IMR-90 (cell line): ENCODE results near the gene NPAS3. TPM values are rescaled to one million over a fixed set of nuclear protein-coding genes. Genes with fewer than 3 reads are reported as not detected.

Experiments
- ATAC-seq: fragments of 200-7000 bp; cut with Tn5 transposase; 2 replicates; pipeline ENCODE4 v1.9.1; 2020; ENCODE audit warnings: low read depth, mild to moderate bottlenecking, moderate library complexity
- BruUV-seq: library from RNA; stranded (reverse); fragments of 400-500 nt; replicated peaks from 2 replicates; lab custom pipeline; 2021; lab: Mats Ljungman, UMichigan
- CTCF ChIA-PET: fragments of 300-600 bp; formaldehyde crosslinking; extraction: SDS; loops from one replicate; lab custom pipeline; 2021; ENCODE audit warnings: antibody characterized with exemption; lab: Yijun Ruan, JAX
- POLR2A ChIA-PET: fragments of 300-600 bp; sonication (Branson Sonifier 250); formaldehyde crosslinking; loops from one replicate; lab custom pipeline; 2022; ENCODE audit warnings: antibody characterized with exemption; ENCODE audit not compliant: unreplicated experiment; lab: Charles Lee
- DNase-seq: peaks from one replicate; pipeline ENCODE4 v3.0.0; 2013
- H2AFZ ChIP-seq: replicated peaks from 2 replicates; pipeline ENCODE3; 2013; ENCODE audit warnings: low read length, mild to moderate bottlenecking; ENCODE audit not compliant: poor library complexity
- H2AK5ac ChIP-seq: 2 replicates; pipeline ENCODE4 v1.6.1; 2013; ENCODE audit warnings: low read depth, low read length, inconsistent platforms
- H2AK9ac ChIP-seq: replicated peaks from 2 replicates; pipeline ENCODE3; 2013; ENCODE audit warnings: mild to moderate bottlenecking, low read depth, low read length, moderate library complexity; ENCODE audit not compliant: poor library complexity
- H2BK120ac ChIP-seq: 2 replicates; pipeline ENCODE4 v1.6.1; 2013; ENCODE audit warnings: low read depth, low read length, inconsistent platforms
- H2BK15ac ChIP-seq: 3 replicates; pipeline ENCODE4 v1.6.1; 2013; ENCODE audit warnings: low read depth, low read length, inconsistent platforms
- H2BK20ac ChIP-seq: 2 replicates; pipeline ENCODE4 v1.6.1; 2013; ENCODE audit warnings: low read depth, mild to moderate bottlenecking, inconsistent platforms, low read length, moderate library complexity
- H2BK5ac ChIP-seq: 2 replicates; pipeline ENCODE4 v1.6.1; 2013; ENCODE audit warnings: mild to moderate bottlenecking, low read depth, low read length, inconsistent platforms; ENCODE audit not compliant: poor library complexity, severe bottlenecking
- H3K14ac ChIP-seq: replicated peaks from 2 replicates; pipeline ENCODE4 v1.6.1; 2013; ENCODE audit warnings: low read depth, low read length, inconsistent platforms
- H3K18ac ChIP-seq: 2 replicates; pipeline ENCODE4 v1.6.1; 2013; ENCODE audit warnings: low read depth, low read length, control low read depth
- H3K23ac ChIP-seq: 2 replicates; pipeline ENCODE4 v1.6.1; 2013; ENCODE audit warnings: low read depth, low read length, inconsistent platforms
- H3K27ac ChIP-seq: 2 replicates; pipeline ENCODE4 v1.5.1; 2013; ENCODE audit warnings: mild to moderate bottlenecking, control low read depth, low read length; ENCODE audit not compliant: insufficient read depth
- H3K27me3 ChIP-seq: 2 replicates; pipeline ENCODE4 v1.6.1; 2013; ENCODE audit warnings: low read length; ENCODE audit not compliant: control insufficient read depth, insufficient read depth
- H3K36me3 ChIP-seq: 2 replicates; pipeline ENCODE4 v1.6.1; 2013; ENCODE audit warnings: low read length, mixed read lengths; ENCODE audit not compliant: control insufficient read depth, insufficient read depth
- H3K4ac ChIP-seq: 2 replicates; pipeline ENCODE4 v1.6.1; 2013; ENCODE audit warnings: low read depth, low read length, inconsistent platforms
- H3K4me1 ChIP-seq: 2 replicates; pipeline ENCODE4 v1.6.1; 2013; ENCODE audit warnings: low read length, mixed read lengths; ENCODE audit not compliant: control insufficient read depth, insufficient read depth
- H3K4me2 ChIP-seq: 2 replicates; pipeline ENCODE4 v1.6.1; 2013; ENCODE audit warnings: low read depth, mild to moderate bottlenecking, control low read depth, low read length, moderate library complexity
- H3K4me3 ChIP-seq: 2 replicates; pipeline ENCODE4 v1.5.1; 2013; ENCODE audit warnings: low read depth, mild to moderate bottlenecking, control low read depth, low read length, moderate library complexity; ENCODE audit not compliant: insufficient read depth
- H3K56ac ChIP-seq: 2 replicates; pipeline ENCODE4 v1.6.1; 2013; ENCODE audit warnings: low read length, inconsistent platforms; ENCODE audit not compliant: insufficient read depth; ENCODE audit errors: extremely low read depth
- H3K79me1 ChIP-seq, 2 experiments: 2 replicates each; pipeline ENCODE4 v1.6.1; 2013; ENCODE audit warnings: low read length in 2 of 2, inconsistent platforms in 1 of 2, low read depth in 1 of 2
- H3K9ac ChIP-seq: 2 replicates; pipeline ENCODE4 v1.6.1; 2013; ENCODE audit warnings: low read depth, low read length, control low read depth
- H3K9me1 ChIP-seq: 2 replicates; pipeline ENCODE4 v1.6.1; 2013; ENCODE audit warnings: low read length, inconsistent platforms; ENCODE audit not compliant: insufficient read depth
- H3K9me3 ChIP-seq: 2 replicates; pipeline ENCODE4 v1.6.1; 2013; ENCODE audit warnings: low read length; ENCODE audit not compliant: control insufficient read depth, insufficient read depth
- H4K20me1 ChIP-seq: 2 replicates; pipeline ENCODE4 v1.6.1; 2013; ENCODE audit warnings: low read length, inconsistent platforms; ENCODE audit not compliant: insufficient read depth
- H4K5ac ChIP-seq: 2 replicates; pipeline ENCODE4 v1.6.1; 2013; ENCODE audit warnings: mild to moderate bottlenecking, low read depth, low read length, control low read depth
- H4K8ac ChIP-seq, 2 experiments: 2 replicates each; pipeline ENCODE4 v1.6.1; 2013; ENCODE audit warnings: low read depth in 2 of 2, low read length in 2 of 2, control low read depth in 1 of 2, inconsistent platforms in 1 of 2
- H4K91ac ChIP-seq: 2 replicates; pipeline ENCODE4 v1.6.1; 2013; ENCODE audit warnings: low read depth, low read length, inconsistent platforms; ENCODE audit not compliant: insufficient read depth
- CEBPB ChIP-seq: IDR thresholded peaks from 2 replicates; pipeline ENCODE4 v1.6.1; 2012; ENCODE audit warnings: low read depth, low read length, improper control_type of control experiment
- CHD1 ChIP-seq: IDR thresholded peaks from 2 replicates; pipeline ENCODE4 v1.6.1; 2012; ENCODE audit warnings: low read depth, low read length, improper control_type of control experiment
- CTCF ChIP-seq: conservative IDR thresholded peaks from 2 replicates; pipeline ENCODE4 v1.5.1; 2012; ENCODE audit warnings: mild to moderate bottlenecking, low read depth, low read length, improper control_type of control experiment
- FOS ChIP-seq: fragments of 150-350 bp; IDR thresholded peaks from 2 replicates; pipeline ENCODE4 v1.6.1; 2016; ENCODE audit warnings: low read depth, low read length
- MAZ ChIP-seq: IDR thresholded peaks from 2 replicates; pipeline ENCODE4 v1.6.1; 2012; ENCODE audit warnings: low read depth, mild to moderate bottlenecking, low read length, improper control_type of control experiment, moderate library complexity, borderline replicate concordance
- MXI1 ChIP-seq: IDR thresholded peaks from 2 replicates; pipeline ENCODE4 v1.6.1; 2012; ENCODE audit warnings: low read depth, mild to moderate bottlenecking, low read length, moderate library complexity, borderline replicate concordance
- NFE2L2 ChIP-seq: fragments of 150-350 bp; IDR thresholded peaks from 2 replicates; pipeline ENCODE4 v1.6.1; 2016; ENCODE audit warnings: low read depth, mild to moderate bottlenecking, low read length
- RCOR1 ChIP-seq: IDR thresholded peaks from 2 replicates; pipeline ENCODE4 v1.6.1; 2012; ENCODE audit warnings: mild to moderate bottlenecking, low read length, improper control_type of control experiment; ENCODE audit not compliant: insufficient replicate concordance
- RFX5 ChIP-seq: IDR thresholded peaks from 2 replicates; pipeline ENCODE4 v1.8.0; 2012; ENCODE audit warnings: low read depth, mild to moderate bottlenecking, low read length, moderate library complexity
- SMC3 ChIP-seq: fragments of 150-350 bp; IDR thresholded peaks from 2 replicates; pipeline ENCODE4 v1.6.1; 2016; ENCODE audit warnings: low read depth, mild to moderate bottlenecking, antibody characterized with exemption, low read length, moderate library complexity
- USF2 ChIP-seq: fragments of 150-350 bp; IDR thresholded peaks from 2 replicates; pipeline ENCODE4 v1.6.1; 2017; ENCODE audit warnings: mild to moderate bottlenecking, antibody characterized with exemption, low read length, low read depth
- WGBS, 2 experiments: methylation state at CpG; one replicate each; pipeline versions ENCODE4 v1.1.5 to v1.1.7; 2013; ENCODE audit warnings: missing lambda C conversion rate in 2 of 2; ENCODE audit not compliant: insufficient read length in 1 of 2; ENCODE audit errors: extremely low coverage in 2 of 2; 5-methylcytosine and 5-hydroxymethylcytosine counted together
- dilution Hi-C: fragments of 300-500 bp; cut with HindIII; formaldehyde crosslinking; loops from one replicate; pipeline ENCODE4 v1.14.3; 2018; ENCODE audit warnings: low sequenced_read_pairs; ENCODE audit not compliant: unreplicated experiment
- in situ Hi-C: fragments of 300-500 bp; cut with MboI; formaldehyde crosslinking; loops from 3 replicates; pipeline ENCODE4 v1.14.3; 2019; ENCODE audit warnings: low sequenced_read_pairs, inconsistent platforms, mixed read lengths
- intact Hi-C: fragments of 100-400 bp; cut with micrococcal nuclease; formaldehyde crosslinking; loops from 2 replicates; pipeline ENCODE4 v1.10.0; 2022
- polyA plus RNA-seq, 3 experiments: library from polyadenylated mRNA; depleted of rRNA; stranded (reverse); fragments of >200 nt; gene quantifications; 2 replicates each; pipeline ENCODE4 v1.2.3, GENCODE V29; 2012; ENCODE audit warnings: low replicate concordance in 1 of 3
- total RNA-seq: library from RNA; depleted of rRNA; stranded (reverse); fragments of >200 nt; gene quantifications from 2 replicates; pipeline ENCODE4 v1.2.3, GENCODE V29; 2012

NPAS3 gene
- total and polyA plus RNA-seq, 2 of the 4 experiments (the other 2 are of a cell fraction): not detected

- H3K56ac ChIP-seq: no peak overlapping the region
- dilution Hi-C loops (no loop called here), intact Hi-C loops (no loop called here), in situ Hi-C loops (no loop called here)
- H2BK15ac ChIP-seq: no peak overlapping the region
- no peak overlapping the region for H3K9ac ChIP-seq
- no CpG with 5 or more reads among the region's 9 CpGs for WGBS, 2 experiments
- no peak overlapping the region for H2AFZ ChIP-seq
- H4K5ac ChIP-seq: no peak overlapping the region
- no peak for DNase-seq
- H2AK9ac ChIP-seq: no peak overlapping the region
- H3K14ac ChIP-seq: no peak overlapping the region
- TF ChIP-seq CTCF (no peak), USF2 (no peak), CHD1 (no peak), FOS (no peak), CEBPB (no peak), MAZ (no peak), NFE2L2 (no peak), SMC3 (no peak), MXI1 (no peak), RCOR1 (no peak), RFX5 (no peak)
- no peak overlapping the region for H4K8ac ChIP-seq
- no peak overlapping the region for H3K4ac ChIP-seq
- H3K23ac ChIP-seq: no peak overlapping the region
- no peak overlapping the region for H3K18ac ChIP-seq
- no peaks in the 10 kb centered on the region for H3K9me1 ChIP-seq
- no peaks in the 10 kb centered on the region for H3K36me3 ChIP-seq
- H3K4me3 ChIP-seq: no peak overlapping the region
- no peak overlapping the region for H3K4me2 ChIP-seq
- no peak for ATAC-seq
- H3K27me3 ChIP-seq: no peaks in the 10 kb centered on the region
- no peaks in the 10 kb centered on the region for H3K79me1 ChIP-seq
- POLR2A ChIA-PET: no interaction called here
- no peak overlapping the region for H2BK20ac ChIP-seq
- no peak overlapping the region for H2BK120ac ChIP-seq
- BruUV-seq: no TSS peak
- no peak overlapping the region for H2AK5ac ChIP-seq
- CTCF ChIA-PET: no interaction called here
- H4K20me1 ChIP-seq: no peaks in the 10 kb centered on the region
- no peak overlapping the region for H4K91ac ChIP-seq
- H3K9me3 ChIP-seq: no peaks in the 10 kb centered on the region
- H2BK5ac ChIP-seq: no peak overlapping the region
- no peaks in the 10 kb centered on the region for H3K4me1 ChIP-seq
- no peak overlapping the region for H3K27ac ChIP-seq
Observed at GRCh38 chr14:33685026-33685425, 746.3 kb downstream of the NPAS3 start.
